Measurements from ENCODE around the gene ARCN1.
"Not testable (repeated sequence)": the region's sequence is repeated elsewhere in the genome, so short reads cannot be mapped to it uniquely, and the experiment has no call there.

ARCN1 gene

GRCh38 chr11:118545533-118545932 is 26.7 kb upstream of the ARCN1 start:
- DNase-seq, result no peak

- DNase-seq, result no peak
These were observed 25.1 kb upstream of the ARCN1 start for GRCh38 chr11:118547132-118547531.

DNA sequence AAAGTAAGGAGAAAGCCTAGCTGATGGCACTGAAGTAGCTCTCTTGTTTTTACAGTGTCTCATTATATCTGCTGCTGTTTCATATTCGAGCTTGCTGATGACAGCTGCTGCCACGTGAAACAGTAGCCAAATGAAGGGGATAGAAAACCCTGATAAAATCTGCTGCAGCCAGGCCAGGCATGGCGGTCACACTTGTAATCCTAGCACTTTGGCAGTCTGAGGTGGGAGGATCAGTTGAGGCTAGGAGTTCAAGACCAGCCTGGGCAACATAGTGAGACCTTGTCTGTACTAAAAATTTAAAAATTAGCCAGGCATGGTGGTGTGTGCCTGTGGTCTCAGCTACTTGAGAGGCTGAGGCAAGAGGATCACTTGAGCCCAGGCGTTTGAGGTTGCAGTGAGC is 19.9 kb upstream of the ARCN1 start:
- DNase-seq, result no peak

DNA sequence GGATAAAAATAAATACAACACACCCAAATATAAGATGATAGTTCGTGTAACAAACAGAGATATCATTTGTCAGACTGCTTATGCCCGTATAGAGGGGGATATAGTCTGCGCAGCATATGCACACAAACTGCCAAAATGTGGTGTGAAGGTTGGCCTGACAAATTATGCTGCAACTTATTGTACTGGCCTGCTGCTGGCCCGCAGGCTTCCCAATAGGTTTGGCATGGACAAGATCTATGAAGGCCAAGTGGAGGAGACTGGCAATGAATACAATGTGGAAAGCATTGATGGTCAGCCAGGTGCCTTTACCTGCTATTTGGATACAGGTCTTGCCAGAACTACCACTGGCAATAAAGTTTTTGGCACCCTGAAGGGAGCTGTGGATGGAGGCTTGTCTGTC is 11.4 kb upstream of the ARCN1 start:
- DNase-seq, result no peak

DNA sequence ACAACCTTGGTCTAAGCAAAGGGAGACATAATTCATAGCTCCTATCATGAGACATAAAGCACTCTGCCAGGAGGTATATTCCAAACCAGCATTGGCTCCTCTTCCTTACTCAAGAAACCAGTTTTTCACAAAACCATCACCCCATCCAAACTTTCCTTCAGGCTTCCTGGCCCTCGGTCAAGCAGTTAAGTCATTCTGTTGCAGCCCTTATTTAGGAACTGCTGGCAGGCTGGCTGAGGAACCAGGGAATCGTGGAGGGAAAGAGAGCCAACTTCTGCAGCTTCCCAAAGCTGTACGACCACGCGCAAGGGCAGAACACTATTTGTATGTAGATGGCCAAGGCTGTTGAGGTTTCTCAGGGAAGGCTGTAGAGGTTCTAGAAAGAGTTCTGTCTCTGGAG is 7.2 kb upstream of the ARCN1 start:
- no peak for DNase-seq

GRCh38 chr11:118569670-118570069 is 2.5 kb upstream of the ARCN1 start:
- no peak for DNase-seq

DNA sequence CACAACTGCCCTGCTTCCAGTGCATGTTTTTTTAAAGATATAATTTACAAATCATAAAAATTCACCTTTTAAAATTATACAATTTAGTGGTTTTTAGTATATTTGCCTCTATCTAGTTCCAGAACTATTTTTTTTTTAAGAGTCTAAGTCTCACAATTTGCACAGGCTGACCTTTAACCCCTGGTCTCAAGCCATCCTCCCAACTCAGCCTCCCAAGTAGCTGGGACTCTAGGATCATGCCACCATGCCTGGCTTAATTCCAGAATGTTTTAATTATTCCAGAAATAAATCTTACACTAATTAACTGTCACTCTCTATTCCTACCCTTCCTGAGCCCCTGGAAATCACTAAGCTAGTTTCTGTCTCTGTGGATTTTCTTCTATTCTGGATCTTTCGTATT is 1.4 kb upstream of the ARCN1 start:
- DNase-seq, result no peak

DNA sequence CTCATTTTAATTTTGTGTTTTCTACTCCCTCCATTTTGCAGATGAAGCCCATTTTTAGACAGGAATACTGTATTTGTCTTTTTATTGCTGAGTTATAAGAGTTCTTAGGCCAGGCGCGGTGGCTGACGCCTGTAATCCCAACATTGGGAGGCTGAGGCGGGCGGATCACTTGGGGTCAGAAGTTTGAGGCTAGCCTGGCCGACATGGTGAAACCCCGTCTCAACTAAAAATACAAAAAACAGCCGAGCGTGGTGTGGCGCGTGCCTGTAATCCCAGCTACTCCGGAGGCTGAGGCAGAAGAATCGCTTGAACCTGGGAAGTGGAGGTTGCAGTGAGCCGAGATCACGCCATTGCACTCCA is 528 bp upstream of the ARCN1 start:
- not testable (repeated sequence) for DNase-seq

DNA sequence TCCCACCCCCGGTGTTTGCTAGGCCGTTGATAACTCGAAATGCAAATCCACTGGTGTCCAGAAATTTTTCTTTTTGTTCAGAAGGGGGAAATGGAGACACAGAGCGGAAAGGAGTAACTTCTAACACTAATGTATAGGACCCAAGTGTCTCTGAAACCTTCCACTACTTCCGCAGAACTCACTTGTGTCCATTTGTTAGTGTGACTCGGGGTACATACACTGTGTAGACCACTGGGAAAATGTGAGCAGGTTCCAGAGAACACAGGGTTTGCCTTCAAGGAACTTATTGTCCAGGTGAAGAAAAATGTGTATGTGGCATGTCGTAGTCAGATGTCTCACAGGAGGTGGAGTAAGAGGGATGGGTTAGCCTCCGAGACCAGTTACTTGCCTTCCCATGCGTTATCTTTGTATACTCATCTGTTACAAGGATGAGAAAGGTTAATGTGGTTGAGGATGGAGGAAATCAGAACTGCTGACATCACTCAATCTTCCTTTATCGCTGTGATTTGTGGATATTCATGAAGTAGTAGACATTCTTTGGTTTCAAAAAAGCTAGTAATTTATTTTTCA is 857 bp downstream of the ARCN1 start:
- DNase-seq, result no peak

GRCh38 chr11:118574636-118575035 is 2.4 kb downstream of the ARCN1 start:
- DNase-seq, result no peak

- DNase-seq, result not testable (repeated sequence)
These were observed 5.8 kb downstream of the ARCN1 start for GRCh38 chr11:118577995-118578394.

DNA sequence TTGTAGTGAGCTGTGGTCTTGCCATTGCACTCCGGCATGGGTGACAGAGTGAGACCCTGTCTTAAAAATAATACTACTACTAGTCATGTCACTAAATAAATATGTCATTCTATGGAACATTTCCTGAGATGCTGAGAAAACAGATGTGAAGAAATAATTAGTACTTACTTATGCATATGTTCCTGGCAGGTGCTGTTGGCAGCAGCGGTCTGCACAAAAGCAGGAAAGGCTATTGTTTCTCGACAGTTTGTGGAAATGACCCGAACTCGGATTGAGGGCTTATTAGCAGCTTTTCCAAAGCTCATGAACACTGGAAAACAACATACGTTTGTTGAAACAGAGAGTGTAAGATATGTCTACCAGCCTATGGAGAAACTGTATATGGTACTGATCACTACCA is 8.8 kb downstream of the ARCN1 start:
- DNase-seq, result no peak

DNA sequence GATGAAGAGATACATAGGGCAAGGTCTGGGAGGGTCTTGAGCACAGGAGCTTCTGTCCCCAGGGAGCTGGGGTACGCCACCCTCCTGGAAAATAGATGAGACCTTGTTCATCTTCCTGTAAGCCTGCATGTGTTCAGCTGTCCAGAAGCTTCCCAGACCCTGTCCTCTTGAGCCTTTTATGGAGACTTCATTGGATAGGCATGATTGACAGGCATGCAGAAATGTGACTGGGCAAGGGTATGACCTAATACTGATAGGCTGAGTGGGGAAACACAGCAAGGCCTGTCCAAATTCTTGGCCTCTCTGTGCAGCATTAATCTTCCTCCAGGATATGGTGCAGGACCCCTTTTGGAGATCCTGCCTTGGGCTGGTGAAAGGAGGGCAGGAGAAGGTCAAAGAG is 15.7 kb downstream of the ARCN1 start:
- no peak for DNase-seq

DNA sequence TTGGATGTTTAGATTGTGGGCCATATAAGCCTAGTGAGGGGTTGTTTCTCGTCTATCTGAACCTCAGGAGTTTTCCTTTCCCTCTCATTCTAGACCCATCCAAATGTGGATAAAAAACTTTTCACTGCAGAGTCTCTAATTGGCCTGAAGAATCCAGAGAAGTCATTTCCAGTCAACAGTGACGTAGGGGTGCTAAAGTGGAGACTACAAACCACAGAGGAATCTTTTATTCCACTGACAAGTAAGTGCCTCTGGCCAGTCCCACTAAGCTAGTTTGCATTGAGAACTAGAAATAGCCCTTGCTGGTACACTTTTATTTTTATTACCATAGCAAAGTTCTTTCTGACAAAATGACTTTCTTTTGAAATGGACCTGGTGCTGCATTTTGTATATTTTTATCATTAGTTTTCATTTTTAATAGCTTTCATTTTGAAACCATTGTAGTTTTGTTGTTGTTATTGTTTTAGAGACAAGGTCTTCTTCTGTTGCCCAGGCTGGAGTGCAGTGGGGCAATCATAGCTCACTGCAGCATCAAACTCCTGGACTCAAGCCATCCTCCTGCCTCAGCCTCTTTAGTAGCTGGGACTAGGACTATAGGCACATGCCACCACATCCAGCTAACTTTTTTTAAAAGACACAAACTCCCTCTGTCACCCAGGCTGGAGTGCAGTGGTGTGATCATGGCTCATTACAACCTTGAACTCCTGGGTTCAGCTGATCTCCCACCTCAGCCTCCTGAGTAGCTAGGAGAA is 20.6 kb downstream of the ARCN1 start:
- DNase-seq, result no peak

DNA sequence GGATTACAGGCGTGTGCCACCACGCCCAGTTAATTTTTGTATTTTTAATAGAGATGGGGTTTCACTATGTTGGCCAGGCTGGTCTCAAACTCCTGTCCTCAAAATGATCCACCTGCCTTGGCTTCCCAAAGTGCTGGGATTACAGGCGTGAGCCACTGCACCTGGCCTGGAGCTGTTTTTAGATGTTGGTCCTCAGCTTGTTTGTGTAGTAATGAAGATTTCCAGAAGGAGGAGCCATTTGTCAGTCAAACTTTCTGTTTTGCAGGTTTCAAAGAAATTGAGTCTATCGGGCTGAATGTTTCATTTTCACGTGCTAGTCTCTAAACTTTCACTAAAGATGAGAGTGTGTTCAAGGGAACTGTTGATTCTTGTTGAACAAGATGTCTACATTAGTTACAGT is 22.8 kb downstream of the ARCN1 start:
- not testable (repeated sequence) for DNase-seq

GRCh38 chr11:118596224-118597146 is 24.3 kb downstream of the ARCN1 start:
- DNase-seq, result no peak

- no peak for DNase-seq
These were observed 25.3 kb downstream of the ARCN1 start for GRCh38 chr11:118597556-118597955.

- no peak for DNase-seq
These were observed 30.1 kb downstream of the ARCN1 start for GRCh38 chr11:118602331-118602730.

- DNase-seq, result not testable (repeated sequence)
These were observed 31.5 kb downstream of the ARCN1 start for GRCh38 chr11:118603709-118604108.

DNA sequence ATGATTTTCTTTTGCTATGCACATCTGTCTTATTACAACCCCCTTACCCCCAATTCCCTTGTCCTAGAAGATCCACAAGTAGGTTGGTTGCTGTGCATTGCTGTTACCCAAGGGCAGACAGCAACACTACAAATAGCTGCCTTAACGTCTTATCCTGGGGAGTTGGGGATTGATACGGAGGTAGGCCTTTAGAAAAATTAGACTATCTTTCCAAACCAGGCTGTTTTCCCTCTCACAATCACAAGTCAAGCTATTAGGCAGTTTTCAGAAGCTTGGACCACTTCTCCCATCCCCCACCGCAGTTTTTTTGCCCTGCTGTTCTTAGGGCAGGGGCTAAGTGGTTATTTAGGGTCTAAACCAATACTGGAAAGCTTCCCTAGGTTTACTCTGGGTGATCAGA is 32.4 kb downstream of the ARCN1 start:
- DNase-seq, result no peak

- DNase-seq, result no peak
These were observed 33.1 kb downstream of the ARCN1 start for GRCh38 chr11:118605116-118605867.

- DNase-seq, result no peak
These were observed 34.1 kb downstream of the ARCN1 start for GRCh38 chr11:118606157-118606843.

- DNase-seq, result no peak
These were observed 34.6 kb downstream of the ARCN1 start for GRCh38 chr11:118606844-118607228.

Data from retina (tissue), 1 donor.